ENCODE data around the gene ELMO1.

ELMO1 gene

GRCh38 chr7:36860681-36861080, 588.0 kb downstream of the ELMO1 start:
- no peaks in the 10 kb centered on the region for H3F3A ChIP-seq (ENCODE audit: control insufficient read depth, insufficient read depth)
- no peaks in the 10 kb centered on the region for H3K79me2 ChIP-seq (ENCODE audit: control insufficient read depth, low read length)
- TF ChIP-seq EZH2phosphoT487 (IDR thresholded peaks at IDR 0.05; ENCODE audit: borderline replicate concordance, low read length) (no peak), CTCF (IDR thresholded peaks at IDR 0.05; ENCODE audit: low read depth, low read length, poor library complexity, severe bottlenecking) (no peak)
- H3K36me3 ChIP-seq (ENCODE audit: control insufficient read depth, low read length) = peaks cover 4% of the 10 kb centered on the region; the same call in 1 of the 2 replicates
- H3K27me3 ChIP-seq (ENCODE audit: control insufficient read depth, low read length) = no peaks in the 10 kb centered on the region
- H3K4me1 ChIP-seq (ENCODE audit: control insufficient read depth, low read length) = no peaks in the 10 kb centered on the region
- H3K9me2 ChIP-seq (replicated peaks; ENCODE audit: control insufficient read depth, low read length) = no peaks in the 10 kb centered on the region
- no peak overlapping the region for H3K4me3 ChIP-seq (ENCODE audit: low read length)
- H4K20me1 ChIP-seq (ENCODE audit: control insufficient read depth, insufficient read depth, low read depth, low read length) = no peaks in the 10 kb centered on the region
- H3K4me2 ChIP-seq (ENCODE audit: low read length) = no peak overlapping the region
- no peak overlapping the region for H3K27ac ChIP-seq (ENCODE audit: low read depth, low read length)
- H3K9me3 ChIP-seq (ENCODE audit: control insufficient read depth, insufficient read depth, low read length) = no peaks in the 10 kb centered on the region

GRCh38 chr7:36855330-36855729, 593.3 kb downstream of the ELMO1 start:
- no peak overlapping the region for H3K27ac ChIP-seq (ENCODE audit: low read depth, low read length)
- TF ChIP-seq CTCF (IDR thresholded peaks at IDR 0.05; ENCODE audit: low read depth, low read length, poor library complexity, severe bottlenecking) (no peak), EZH2phosphoT487 (IDR thresholded peaks at IDR 0.05; ENCODE audit: borderline replicate concordance, low read length) (no peak)
- H4K20me1 ChIP-seq (ENCODE audit: control insufficient read depth, insufficient read depth, low read depth, low read length) = no peaks in the 10 kb centered on the region
- H3K27me3 ChIP-seq (ENCODE audit: control insufficient read depth, low read length) = no peaks in the 10 kb centered on the region
- H3K4me3 ChIP-seq (ENCODE audit: low read length) = no peak overlapping the region
- no peaks in the 10 kb centered on the region for H3K36me3 ChIP-seq (ENCODE audit: control insufficient read depth, low read length)
- H3K9me3 ChIP-seq (ENCODE audit: control insufficient read depth, insufficient read depth, low read length) = no peaks in the 10 kb centered on the region
- H3K9me2 ChIP-seq (replicated peaks; ENCODE audit: control insufficient read depth, low read length) = no peaks in the 10 kb centered on the region
- H3K79me2 ChIP-seq (ENCODE audit: control insufficient read depth, low read length) = no peaks in the 10 kb centered on the region
- no peaks in the 10 kb centered on the region for H3K4me1 ChIP-seq (ENCODE audit: control insufficient read depth, low read length)
- no peaks in the 10 kb centered on the region for H3F3A ChIP-seq (ENCODE audit: control insufficient read depth, insufficient read depth)
- no peak overlapping the region for H3K4me2 ChIP-seq (ENCODE audit: low read length)

- H3K9me3 ChIP-seq (ENCODE audit: control insufficient read depth, insufficient read depth, low read length) = no peaks in the 10 kb centered on the region
- TF ChIP-seq CTCF (IDR thresholded peaks at IDR 0.05; ENCODE audit: low read depth, low read length, poor library complexity, severe bottlenecking) = no peak
- H3K27me3 ChIP-seq (ENCODE audit: control insufficient read depth, low read length) = no peaks in the 10 kb centered on the region
Observed at GRCh38 chr7:36854652-36855051, 594.0 kb downstream of the ELMO1 start.

GRCh38 chr7:36852931-36853330, 595.7 kb downstream of the ELMO1 start:
- H3K27ac ChIP-seq (ENCODE audit: low read depth, low read length) = no peak overlapping the region
- H3K27me3 ChIP-seq (ENCODE audit: control insufficient read depth, low read length) = no peaks in the 10 kb centered on the region
- H3K9me3 ChIP-seq (ENCODE audit: control insufficient read depth, insufficient read depth, low read length) = peaks cover 6% of the 10 kb centered on the region; the same call in 1 of the 2 replicates
- H3K4me1 ChIP-seq (ENCODE audit: control insufficient read depth, low read length) = no peaks in the 10 kb centered on the region
- H4K20me1 ChIP-seq (ENCODE audit: control insufficient read depth, insufficient read depth, low read depth, low read length) = no peaks in the 10 kb centered on the region
- no peaks in the 10 kb centered on the region for H3K79me2 ChIP-seq (ENCODE audit: control insufficient read depth, low read length)
- H3K4me3 ChIP-seq (ENCODE audit: low read length) = no peak overlapping the region
- no peaks in the 10 kb centered on the region for H3K36me3 ChIP-seq (ENCODE audit: control insufficient read depth, low read length)
- no peaks in the 10 kb centered on the region for H3K9me2 ChIP-seq (replicated peaks; ENCODE audit: control insufficient read depth, low read length)
- TF ChIP-seq EZH2phosphoT487 (IDR thresholded peaks at IDR 0.05; ENCODE audit: borderline replicate concordance, low read length) = no peak
- no peak for TF ChIP-seq CTCF (IDR thresholded peaks at IDR 0.05; ENCODE audit: low read depth, low read length, poor library complexity, severe bottlenecking)
- H3K4me2 ChIP-seq (ENCODE audit: low read length) = no peak overlapping the region
- H3F3A ChIP-seq (ENCODE audit: control insufficient read depth, insufficient read depth) = no peaks in the 10 kb centered on the region

More at GRCh38 chr7:36854652-36855051, 594.0 kb downstream of the ELMO1 start:
- Histone ChIP-seq H4K20me1 (ENCODE audit: control insufficient read depth, insufficient read depth, low read depth, low read length) (no peaks in the 10 kb centered on the region), H3K36me3 (ENCODE audit: control insufficient read depth, low read length) (no peaks in the 10 kb centered on the region), H3K4me1 (ENCODE audit: control insufficient read depth, low read length) (no peaks in the 10 kb centered on the region), H3K9me2 (replicated peaks; ENCODE audit: control insufficient read depth, low read length) (no peaks in the 10 kb centered on the region), H3K27ac (ENCODE audit: low read depth, low read length) (no peak overlapping the region), H3F3A (ENCODE audit: control insufficient read depth, insufficient read depth) (no peaks in the 10 kb centered on the region), H3K4me3 (ENCODE audit: low read length) (no peak overlapping the region), H3K4me2 (ENCODE audit: low read length) (no peak overlapping the region), H3K79me2 (ENCODE audit: control insufficient read depth, low read length) (no peaks in the 10 kb centered on the region)
